Stimulated activated CD4-positive, alpha-beta T cell treated with anti-CD3 and anti-CD28 coated beads, Interleukin-15, amount 100 ng/mL, for 24 hours (primary cell): ENCODE results near the gene HACD2.
A peak's percentile ranks its signal among the peaks of the same experiment; 100 is the strongest.
"Not testable (repeated sequence)": the region's sequence is repeated elsewhere in the genome, so short reads cannot be mapped to it uniquely, and the experiment has no call there.

Experiments
- DNase-seq: peaks from one replicate; pipeline ENCODE4 v3.0.0-alpha.2; 2020

HACD2 gene

DNA sequence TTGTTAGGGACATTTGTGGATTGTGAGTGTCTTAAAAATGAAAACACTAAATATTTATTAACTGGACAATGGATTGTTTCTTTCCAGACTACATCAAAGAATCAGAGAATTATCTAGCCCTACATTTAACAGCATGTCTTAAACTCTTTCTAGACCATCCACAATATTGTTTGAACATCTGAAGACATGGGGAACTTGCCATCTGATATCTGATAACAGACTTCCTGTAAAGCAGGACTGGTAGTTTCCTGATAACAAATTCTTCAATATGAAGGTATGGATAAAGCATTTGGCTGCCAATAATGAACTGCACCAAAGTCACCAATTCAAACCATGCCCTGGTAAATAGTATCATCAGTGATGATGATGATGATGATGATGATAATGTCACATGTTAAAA lies 26.2 kb upstream of the HACD2 start:
- DNase-seq: no peak

DNA sequence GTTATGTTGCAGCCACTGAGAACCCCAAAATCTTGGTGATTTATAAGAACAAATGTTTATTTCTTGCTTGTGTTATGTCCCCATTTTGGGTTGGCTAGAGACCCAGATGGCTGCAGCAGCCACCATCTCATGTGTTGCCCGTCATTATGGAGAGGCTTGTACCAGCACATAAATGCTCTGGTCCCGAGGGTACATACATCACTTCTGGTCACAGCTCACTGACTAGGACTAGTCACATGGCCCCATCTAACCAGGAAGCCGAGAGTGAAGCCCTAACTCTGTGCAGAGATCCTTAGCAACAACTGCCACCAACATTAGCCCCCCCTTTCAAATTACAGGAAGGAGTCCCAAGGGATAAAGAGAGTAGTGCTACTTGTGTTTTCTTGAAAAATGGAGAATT lies 25.5 kb upstream of the HACD2 start:
- DNase-seq: no peak

DNA sequence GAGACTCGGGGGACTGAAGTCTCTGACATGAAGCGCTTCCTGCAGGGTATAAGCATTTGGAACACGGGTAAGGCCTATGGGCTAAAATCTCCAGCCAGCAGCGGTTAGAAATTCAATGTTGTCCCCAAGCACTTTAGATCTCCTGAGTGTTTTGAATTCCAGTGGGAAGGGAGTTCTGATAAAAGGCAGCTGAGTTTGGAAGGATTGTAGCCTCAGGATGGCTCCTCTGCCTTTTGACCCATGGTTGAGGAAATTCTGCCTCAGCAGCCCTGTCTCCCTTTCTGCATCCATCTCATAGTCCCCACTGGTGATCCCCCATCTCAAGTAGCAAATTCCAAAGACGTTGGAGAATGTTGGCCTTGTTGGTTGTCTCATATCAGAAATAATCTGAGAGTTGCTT lies 24.2 kb upstream of the HACD2 start:
- DNase-seq: no peak

DNA sequence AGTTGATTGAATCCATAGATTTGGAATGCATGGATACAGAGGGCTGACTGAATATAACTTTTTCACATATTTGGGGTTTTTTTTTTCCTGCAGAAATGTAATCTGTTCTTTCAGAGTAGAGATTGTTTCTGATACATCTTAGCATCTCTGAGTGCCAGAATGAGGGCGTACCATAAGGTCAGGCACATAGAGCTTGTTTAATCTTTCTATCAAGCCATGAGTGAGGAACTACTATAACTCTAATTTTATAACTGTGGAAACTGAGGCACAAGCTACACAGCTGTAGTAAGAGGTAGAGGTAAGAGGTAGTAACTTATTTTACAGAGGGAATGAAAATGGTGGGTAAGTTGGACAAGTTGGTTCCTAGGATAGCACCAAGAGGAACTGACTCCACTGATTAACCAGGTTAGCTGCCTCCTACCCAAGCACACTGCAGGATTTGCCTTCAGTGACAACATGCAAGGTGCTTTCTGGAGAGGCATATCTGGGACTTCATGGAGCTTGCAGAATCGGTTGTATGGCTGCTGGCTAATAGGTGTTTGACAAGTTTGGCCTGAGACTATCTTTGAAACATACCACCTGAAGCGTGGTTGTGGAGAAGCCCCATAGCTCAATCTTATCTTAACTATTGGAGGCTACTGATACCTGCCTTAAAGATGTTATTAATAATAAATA lies 23.5 kb upstream of the HACD2 start:
- no peak for DNase-seq

DNA sequence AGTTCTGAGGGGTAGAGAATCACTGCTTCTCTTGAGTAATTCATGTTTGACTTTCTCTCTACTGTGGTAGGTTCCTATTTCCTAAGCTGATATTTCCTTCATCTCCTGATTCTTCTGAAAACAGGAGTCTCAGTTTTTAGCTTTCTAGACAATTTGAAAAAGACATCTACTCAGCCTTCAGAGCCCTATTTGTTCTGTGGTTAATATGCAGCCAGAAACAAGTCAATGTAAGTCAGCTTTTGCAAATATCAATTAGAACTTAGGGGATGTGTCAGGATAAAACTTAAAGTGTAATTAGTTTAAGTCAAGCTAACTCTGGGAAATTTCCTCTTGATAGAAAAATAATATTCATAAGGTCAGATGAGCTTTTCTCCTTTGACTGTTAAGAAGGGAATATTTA lies 21.7 kb upstream of the HACD2 start:
- DNase-seq: no peak

DNA sequence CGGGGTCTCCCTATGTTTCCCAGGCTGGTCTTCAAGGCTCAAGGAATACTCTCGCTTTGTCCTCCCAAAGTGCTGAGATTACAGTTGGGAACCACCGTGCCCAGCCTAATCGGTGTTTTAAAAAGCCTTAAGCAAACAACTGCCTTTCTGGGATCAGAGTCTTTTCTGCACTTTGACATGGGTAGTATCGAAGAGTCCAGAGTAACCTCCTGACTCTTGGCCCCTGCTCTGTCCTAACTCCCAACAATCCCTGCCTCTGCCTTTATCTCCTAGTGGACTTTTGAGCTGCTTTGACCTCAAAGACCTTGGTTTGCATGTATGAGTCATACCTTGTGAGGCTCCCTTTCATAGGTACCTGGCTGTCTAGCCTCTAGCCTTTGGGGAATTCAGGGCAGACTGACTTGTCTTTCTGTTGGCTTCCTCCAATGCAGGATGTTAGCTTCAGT lies 21.0 kb upstream of the HACD2 start:
- no peak for DNase-seq

DNA sequence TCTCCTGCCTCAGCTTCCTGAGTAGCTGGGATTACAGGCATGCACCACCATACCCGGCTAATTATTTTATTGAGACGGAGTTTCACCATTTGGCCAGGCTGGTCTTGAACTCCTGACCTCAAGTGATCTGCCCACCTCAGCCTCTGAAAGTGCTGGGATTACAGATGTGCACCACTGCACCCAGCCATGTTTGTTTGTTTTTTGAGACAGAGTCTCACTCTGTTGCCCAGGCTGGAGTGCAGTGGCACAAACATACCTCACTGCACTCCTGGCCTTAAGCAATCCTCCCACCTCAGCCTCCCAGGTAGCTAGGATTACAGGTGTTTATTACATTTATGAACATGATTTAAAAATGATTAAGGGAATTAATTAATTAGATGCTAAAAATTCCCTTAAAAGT lies 18.3 kb upstream of the HACD2 start:
- DNase-seq: not testable (repeated sequence)

DNA sequence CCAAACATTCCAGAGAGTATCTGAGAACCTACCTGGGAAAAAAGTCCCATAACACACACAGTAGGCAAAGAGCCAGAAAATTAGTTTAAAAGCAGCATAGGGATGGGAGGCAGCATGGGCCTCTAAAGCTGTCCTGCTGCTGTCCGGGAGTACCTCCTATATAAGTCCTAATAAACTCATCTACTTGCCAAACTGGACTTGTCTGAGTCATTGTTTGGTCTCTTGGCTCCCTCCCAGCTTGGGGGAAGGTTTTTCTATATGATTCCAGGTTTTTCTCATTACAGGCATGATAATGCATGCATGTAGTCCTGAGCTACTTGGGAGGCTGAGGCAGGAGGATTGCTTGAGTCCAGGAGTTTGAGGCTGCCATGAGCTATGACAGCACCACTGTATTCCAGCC lies 17.5 kb upstream of the HACD2 start:
- no peak for DNase-seq

DNA sequence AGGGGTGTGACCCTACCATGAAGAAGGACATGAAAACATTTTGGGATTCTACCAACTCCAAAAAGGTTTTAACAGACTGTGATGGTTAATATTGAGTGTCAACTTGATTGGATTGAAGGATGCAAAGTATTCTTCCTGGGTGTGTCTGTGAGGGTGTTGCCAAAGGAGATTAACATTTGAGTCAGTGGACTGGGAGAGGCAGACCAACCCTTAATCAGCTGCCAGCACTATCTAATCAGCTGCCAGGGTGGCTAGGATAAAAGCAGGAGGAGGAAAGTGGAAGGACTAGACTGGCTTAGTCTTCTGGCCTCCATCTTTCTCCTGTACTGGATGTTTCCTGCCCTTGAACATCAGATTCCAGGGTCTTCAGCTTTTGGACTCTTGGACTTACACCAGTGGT lies 16.0 kb upstream of the HACD2 start:
- DNase-seq: not testable (repeated sequence)

DNA sequence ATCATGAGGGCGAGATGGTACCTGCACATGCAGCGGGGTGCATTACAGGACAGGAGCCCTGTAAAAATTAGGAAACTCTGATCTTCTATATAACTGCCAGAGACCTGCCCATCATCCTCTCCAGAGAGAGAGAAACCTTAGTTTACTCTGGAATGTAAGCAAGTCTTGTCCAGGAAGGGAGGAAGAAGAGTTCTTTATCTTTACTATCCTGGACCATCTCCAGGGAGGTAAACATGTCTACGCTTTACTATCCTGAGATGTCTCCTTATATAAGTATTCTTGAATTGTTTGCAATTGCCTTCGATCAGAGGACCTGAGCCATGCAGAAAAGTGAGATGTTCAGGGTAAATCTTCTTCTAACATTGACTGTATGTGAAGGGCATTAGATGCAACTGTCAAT lies 12.7 kb upstream of the HACD2 start:
- DNase-seq: no peak

DNA sequence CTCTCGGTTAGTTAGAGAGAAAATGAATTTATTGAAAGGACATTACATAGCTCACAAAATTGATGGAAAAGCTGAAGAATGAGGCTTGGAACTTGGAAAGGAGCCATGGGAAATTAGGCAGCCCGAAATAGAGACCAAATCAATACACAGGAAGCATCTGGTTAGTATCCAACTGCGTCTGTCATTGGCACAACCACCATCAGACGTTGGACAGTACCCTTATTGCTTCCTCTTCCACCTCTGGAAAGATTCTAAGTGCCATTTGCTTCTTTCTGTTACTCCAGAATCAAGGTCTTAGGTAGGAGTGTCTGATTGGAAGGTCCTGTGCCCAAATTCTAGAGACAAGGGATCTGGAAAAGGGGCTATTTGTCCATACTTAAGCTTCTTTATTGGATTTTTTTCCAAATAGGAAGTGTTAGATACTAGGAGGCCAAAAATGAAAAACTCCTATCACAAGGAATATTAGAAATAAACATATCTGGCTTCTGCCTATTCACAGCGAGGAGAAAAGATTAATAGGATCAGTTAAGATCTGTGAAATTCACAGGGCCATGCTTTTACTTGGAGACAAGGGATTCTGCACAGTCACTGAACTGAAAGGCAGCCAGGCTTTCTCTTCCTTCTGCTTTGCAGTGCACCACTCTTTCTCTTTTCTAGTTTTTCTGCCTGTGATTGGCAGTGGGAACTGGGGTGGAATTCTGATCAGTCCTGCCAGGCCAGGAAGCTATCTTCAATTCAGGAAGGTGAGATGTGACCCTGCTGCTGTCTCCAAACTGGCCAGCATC lies 10.7 kb upstream of the HACD2 start:
- no peak for DNase-seq

DNA sequence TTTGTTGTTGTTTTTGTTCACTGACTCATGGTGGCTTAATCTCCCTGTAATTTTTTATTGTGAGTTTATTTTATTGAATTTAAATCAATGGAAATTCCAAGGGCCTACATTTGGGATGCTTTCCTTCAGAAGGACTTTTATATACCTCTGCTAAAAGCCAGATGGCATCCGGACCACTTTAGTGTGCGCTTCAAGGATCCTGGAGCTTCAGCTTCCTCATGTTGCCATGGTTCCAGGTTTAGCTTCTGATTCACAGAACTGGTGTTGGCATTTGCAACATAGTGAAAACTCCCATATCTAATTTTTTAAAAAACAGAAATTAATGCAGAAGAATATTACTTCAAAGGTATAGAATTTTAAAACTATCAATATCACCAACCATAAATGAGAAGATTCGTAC lies 8.5 kb upstream of the HACD2 start:
- no peak for DNase-seq

DNA sequence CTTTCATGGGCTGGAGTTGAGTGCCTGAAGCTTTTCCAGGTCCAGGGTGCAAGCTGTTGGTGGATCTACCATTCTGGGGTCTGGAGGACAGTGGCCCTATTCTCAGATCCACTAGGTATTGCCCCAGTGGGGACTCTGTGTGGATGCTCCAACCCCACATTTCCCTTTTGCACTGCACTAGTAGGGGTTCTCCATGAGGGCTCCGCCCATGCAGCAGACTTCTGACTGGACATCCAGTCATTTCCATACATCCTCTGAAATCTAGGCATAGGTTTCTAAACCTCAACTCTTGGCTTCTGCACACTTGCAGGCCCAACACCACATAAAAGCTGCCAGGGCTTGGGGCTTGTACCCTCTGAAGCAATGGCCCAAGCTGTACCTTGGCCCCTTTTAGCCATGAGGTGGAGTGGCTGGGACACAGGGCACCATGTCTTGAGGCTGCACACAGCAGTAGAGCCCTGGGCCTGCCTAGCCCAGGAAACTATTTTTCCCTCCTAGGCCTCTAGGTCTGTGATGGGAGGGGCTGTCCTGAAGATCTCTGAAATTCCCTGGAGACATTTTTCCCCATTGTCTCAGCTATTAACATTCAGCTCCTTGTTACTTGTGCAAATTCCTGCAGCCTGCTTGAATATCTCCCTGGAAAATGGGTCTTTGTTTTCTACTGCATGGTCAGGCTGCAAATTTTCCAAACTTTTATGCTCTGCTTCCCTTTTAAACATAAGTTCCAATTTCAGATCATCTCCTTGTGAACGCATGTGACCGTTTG lies 6.0 kb upstream of the HACD2 start:
- no peak for DNase-seq

DNA sequence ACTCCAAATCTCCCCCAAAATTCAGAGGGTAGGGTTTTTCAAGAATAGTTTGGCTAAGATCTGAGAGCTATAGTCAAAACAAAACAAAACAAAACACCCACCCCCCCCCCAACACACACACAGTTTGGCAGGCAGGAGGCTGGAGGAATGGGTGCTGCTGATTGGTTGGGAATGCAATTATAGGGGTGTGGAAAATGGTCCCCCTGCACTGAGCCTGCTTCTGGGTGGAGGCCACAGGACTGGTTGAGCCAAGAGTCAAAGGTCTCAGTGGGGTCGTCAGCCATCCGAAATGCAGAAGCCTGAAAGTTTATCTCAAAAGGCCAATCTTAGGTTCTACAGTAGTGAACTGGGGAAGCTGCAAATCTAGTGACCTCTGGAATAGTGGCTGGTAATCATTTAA lies 2.5 kb upstream of the HACD2 start:
- no peak for DNase-seq

DNA sequence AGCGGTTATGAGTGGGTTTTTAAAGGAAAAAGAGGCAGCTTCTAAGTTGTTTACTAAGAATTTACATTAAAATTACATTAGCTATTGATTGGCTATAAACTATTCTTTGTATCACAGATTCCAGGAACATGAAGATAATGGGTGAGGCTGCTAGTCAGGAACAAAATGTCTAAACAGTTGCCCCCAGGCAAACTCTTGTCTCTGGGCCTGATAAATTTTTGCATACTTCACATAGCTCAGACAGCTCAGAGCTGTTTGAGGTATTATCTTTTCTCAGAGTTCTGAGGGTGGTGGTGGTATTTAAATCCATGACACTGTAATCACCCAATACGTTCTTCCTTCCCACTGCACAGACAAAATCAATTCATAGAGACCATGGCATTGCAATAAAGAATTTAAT lies 2.1 kb upstream of the HACD2 start:
- no peak for DNase-seq

DNA sequence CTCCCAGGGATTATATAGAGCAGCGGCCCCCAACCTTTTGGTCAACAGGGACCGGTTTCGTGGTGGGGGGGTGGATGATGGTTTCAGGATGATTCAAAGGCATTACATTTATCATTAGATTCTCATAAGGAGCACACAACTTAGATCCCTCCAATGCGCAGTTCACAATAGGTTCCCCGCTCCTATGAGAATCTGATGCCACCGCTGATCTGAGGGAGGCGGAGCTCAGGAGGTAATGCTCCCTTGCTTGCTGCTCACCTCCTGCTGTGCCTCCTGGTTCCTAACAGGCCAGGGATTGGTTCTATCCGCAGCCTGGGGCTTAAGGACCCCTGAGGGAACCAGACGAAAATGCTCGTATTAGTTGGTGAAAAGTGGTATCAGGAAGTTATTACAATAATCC lies 1.3 kb upstream of the HACD2 start:
- DNase-seq: peak; percentile 64

DNA sequence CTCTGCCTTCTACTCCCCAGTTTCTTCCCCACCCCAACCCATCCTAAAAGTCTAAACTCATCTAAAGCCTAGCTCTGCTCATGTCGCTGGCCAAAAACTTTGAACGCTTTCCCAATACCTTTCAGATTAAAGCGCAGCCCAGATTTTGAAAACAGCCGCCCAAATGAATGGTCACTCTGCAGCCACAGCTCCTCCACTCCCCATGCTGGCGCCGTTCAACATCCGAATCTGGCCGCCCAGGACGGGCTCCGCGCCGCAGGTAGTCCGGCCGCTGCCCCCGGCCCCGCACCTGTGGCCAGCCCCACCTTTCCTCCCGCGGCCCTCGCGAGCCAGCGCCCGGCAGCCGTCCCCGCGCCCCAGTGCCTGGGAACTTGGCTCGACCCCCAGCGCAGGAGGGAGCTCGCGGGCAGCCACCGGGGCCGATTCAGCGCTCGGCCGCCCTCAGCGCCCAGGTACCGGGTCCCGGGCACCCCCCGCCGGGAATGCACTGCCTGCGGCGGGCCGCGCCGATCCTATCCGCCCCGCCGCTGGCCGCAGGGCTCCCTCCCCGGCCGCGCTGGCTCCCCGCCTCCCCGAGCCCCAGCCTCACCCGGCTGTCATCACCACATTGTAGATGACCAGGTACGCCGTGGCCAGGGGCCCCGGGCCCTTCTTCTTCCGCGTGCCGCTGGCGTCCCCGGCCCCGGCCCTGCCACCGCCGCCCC lies 417 bp downstream of the HACD2 start:
- DNase-seq: no peak

DNA sequence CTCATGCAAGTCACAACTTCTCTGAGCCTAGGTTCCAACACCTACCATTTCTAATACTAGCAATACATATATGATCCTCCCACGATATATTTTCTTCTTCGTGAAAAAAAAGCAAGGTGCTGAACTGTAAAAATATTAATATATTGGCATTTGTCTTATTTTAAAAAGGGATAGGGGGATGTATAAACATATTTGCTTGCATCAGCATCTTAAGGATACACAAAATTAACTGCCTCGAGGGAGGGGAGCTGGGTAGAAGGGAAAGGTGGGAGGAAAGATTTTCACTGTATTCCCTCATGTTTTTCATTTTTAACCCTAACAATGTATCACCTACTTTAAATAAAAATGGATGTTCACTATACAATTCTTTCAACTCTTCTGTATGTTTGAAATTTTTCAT lies 1.3 kb downstream of the HACD2 start:
- no peak for DNase-seq

DNA sequence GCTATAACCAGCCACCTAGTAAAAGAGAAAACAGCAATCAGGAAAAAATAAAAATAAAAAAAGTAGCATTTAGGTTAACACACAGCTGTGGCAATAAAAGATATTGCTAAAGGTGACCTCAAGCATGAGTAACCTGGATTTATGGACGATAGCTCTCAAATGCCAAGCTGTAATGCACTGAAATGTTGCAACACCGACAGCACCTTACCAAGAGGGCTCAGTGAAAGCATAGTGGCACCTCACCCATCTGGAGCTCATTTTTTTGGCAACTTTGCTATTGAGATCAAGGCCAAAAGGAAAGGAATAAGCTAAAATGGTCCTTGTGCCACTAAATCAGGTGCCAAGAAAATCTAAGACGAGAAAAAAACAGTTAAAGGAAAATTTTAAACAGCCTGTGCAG lies 2.5 kb downstream of the HACD2 start:
- no peak for DNase-seq

DNA sequence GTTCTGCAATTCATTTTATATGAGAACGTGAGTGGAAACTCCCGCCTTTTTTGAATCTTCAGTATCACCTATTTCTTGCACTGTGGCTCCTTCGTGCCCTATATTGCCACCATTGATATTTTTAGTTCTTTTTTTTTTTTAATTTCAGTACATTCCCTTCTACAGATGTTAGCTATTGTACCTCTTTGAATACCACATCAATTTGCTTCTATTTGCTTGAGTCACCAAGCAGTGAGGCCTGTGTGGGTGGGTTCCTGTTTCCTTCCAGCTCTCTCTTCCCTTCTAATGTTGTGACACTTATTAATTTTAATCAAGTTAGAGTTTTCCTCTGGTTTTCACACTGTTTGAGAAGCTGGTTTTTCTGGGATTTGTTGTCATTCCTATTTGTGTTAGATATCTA lies 8.7 kb downstream of the HACD2 start:
- DNase-seq: peak; percentile 45

DNA sequence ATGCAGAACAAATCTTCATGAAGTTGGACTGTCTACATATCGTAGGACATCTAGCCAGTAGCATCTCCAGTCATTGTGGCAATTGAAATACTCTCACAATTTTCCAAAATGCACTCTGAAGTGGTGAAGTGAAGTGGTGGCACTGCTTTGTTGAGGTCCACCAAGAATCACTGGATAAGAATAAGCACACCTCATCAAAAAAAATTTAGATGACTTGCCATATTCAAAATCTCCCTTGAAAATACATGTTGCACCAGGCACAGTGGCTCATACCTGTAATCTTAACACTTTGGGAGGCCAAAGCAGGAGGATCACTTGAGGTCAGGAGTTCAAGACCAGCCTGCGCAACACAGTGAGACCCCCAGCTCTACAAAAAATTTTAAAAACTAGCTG lies 12.9 kb downstream of the HACD2 start:
- DNase-seq: no peak

DNA sequence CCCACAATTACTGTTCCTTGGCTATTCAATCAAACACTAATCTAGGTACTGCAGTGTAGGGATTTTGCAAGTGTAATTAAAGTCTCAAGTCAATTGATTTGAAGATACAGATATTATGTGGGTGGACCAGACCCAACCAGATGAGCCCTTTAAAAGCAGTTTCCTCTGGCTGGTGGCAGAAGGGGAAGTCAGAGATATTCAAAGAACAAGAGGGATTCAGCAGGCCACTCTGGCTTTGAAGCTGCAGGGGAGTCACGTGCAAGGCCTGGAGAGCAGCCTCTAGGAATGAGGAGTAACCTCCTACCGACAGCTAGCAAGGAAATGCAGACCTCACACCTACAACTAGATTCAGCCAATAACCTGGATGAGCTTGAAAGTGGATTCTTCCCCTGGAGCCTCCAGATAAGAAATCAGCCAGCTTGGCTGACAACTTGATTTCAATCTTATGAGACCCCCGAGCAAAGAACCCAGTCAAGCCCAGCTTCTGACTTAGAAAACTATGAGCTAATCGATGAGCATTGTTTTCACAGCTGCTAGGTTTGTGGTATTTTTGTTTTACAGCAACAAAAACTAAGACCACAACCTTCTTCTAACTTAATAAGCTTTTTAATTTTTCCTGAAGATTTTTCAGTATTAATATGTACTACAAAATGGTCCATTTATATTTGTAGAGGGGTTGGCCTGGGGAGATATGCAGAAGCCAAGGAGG lies 13.4 kb downstream of the HACD2 start:
- no peak for DNase-seq

DNA sequence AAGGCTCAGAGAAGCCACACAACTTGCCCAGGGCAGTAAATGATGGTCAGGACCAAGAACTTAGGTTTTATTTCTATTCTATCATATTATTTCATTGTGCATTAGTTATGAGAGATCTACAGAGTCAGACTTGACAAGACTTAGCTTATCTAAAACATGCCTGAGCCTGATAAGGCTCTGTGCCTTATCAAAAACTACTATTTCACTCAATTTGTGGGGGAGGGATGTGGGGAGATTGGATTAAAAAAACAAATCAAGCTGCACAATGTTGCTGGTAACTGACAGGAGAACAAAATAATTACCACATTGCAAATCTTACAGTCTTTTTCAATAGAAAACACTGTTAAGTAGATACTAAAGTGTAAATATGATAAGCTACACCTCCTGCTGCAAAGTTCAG lies 16.0 kb downstream of the HACD2 start:
- DNase-seq: no peak
